Activated T-helper 2 cell treated with anti-CD3 and anti-CD28 coated beads, Interferon-gamma antibody, Interleukin-2, Interleukin-4, amounts not matched to agents 10 μg/mL and 5 μg/mL and 100 μg/mL, durations not matched to agents 14 hours and 24 hours and 36 hours (primary cell): ENCODE data around the gene FAM222B. TPM values are rescaled to one million over a fixed set of nuclear protein-coding genes. Genes with fewer than 3 reads are reported as not detected.

ENCODE experiments used
- DNase-seq: peaks from one replicate; pipeline ENCODE4 v3.0.0; 2021; ENCODE audit warnings: low spot score
- H3K27ac Mint-ChIP-seq: one replicate; pipeline ENCODE4 v1.8.0; 2021; ENCODE audit warnings: mixed read lengths
- H3K27me3 Mint-ChIP-seq: one replicate; pipeline ENCODE4 v1.8.0; 2021; ENCODE audit warnings: low read depth, mixed read lengths
- H3K36me3 Mint-ChIP-seq: one replicate; pipeline ENCODE4 v1.8.0; 2021; ENCODE audit warnings: low read depth, mixed read lengths
- H3K4me1 Mint-ChIP-seq: one replicate; pipeline ENCODE4 v1.8.0; 2021; ENCODE audit warnings: low read depth, mixed read lengths
- H3K4me3 Mint-ChIP-seq: one replicate; pipeline ENCODE4 v1.8.0; 2021; ENCODE audit warnings: low read depth, mild to moderate bottlenecking, moderate library complexity, mixed read lengths
- H3K9me3 Mint-ChIP-seq: one replicate; pipeline ENCODE4 v1.8.0; 2021; ENCODE audit warnings: mixed read lengths
- intact Hi-C: fragments of 100-400 bp; cut with micrococcal nuclease; formaldehyde crosslinking; loops from one replicate; pipeline ENCODE4 v1.15.1; 2023
- total RNA-seq: library from RNA; stranded (reverse); gene quantifications from 2 replicates; pipeline ENCODE4 v1.2.3, GENCODE V29; 2022

FAM222B gene
- total RNA-seq, 1 donor from 2014 or later, result 19.6 TPM

DNA sequence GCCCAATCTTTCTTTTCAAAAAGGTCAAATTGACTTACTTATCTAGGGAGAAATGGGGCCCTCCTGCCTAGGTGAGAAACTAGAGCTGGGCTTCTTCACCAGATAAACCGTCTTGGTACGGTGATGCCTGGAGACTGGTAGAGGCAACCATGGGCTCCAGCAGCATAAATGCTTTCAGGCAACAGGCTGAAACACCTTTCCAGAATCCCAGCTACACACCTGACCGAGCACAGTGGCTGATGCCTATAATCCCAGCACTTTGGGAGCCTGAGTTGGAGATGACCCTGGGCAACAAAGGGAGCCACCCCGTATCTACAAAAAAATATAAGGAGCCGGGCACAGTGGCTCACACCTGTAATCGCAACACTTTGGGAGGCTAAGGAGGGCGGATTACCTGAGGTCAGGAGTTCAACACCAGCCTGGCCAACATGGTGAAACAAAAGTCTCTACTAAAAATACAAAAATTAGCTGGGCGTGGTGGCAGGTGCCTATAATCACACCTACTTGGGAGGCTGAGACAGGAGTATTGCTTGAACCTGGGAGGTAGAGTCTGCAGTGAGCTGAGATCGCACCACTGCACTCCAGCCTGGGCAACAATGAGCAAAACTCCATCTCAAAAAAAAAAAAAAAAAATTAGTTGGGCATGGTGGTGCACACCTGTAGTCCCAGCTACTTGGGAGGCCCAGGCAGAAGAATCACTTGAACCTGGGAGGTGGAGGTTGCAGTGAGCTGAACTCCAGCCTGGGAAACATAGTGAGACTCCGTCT lies 90.8 kb downstream of the FAM222B start:
- peaks cover 60% of the 10 kb centered on the region for H3K36me3 Mint-ChIP-seq
- H3K9me3 Mint-ChIP-seq, result no peaks in the 10 kb centered on the region
- H3K4me1 Mint-ChIP-seq, result peaks cover 8% of the 10 kb centered on the region
- H3K27me3 Mint-ChIP-seq, result no peaks in the 10 kb centered on the region
- H3K4me3 Mint-ChIP-seq, result no peak overlapping the region
- no peak for DNase-seq
- H3K27ac Mint-ChIP-seq, result no peak overlapping the region
- intact Hi-C loops, result loop anchor here (5.0 kb wide), 1 partner anchor 34 kb away; the partner anchor contains the start of genes RAB34 and RPL23A

DNA sequence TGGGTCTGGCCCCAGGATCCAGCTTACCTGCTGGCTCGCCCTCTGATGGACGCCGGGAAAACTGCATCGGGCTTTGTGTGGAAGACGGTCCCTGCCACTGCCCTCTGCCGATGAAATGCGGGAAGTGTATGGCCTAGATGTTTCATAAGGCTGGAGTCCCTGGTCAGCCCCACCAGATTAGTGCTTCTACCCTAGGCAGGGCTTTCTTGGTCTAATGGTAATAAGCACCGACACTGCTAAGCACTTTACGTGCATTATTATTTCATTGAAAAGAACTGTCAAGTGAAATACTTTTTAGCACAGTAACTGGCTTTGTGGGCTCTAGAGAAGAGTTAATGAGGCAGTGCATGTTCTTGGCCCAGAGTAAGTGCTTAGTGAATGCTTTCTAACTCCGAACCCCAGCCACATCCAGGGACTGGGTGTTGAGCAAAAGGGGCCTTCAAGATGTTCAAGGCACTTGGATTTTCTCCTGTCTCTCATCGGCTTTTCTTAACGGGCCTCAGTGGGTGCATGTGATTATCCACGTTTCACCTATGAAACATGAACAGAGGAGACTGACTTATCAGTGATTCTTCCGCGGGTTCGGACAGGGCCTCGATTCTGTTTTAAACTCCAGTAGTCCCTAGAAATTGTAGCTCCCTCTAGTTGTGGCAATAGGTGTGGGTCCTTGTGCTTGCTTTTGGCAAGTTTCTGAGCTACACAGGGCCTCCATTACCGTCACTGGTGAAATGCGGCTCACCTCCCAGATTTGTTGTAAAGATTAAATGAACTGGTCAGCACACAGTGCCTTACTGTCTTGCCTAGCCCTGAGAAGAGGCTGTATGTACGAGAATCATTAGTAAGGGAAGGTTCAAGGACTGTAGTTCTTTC lies 92.2 kb downstream of the FAM222B start:
- DNase-seq, result peak; percentile 82
- Mint-ChIP-seq H3K4me3 (no peak overlapping the region), H3K4me1 (peaks cover 11% of the 10 kb centered on the region), H3K9me3 (no peaks in the 10 kb centered on the region), H3K36me3 (peaks cover 65% of the 10 kb centered on the region), H3K27me3 (no peaks in the 10 kb centered on the region), H3K27ac (no peak overlapping the region)
- intact Hi-C loops, result loop anchor here (1.0 to 5.0 kb wide), 2 partner anchors 23 to 33 kb away; partner anchors contain the start of genes RAB34 and RPL23A

DNA sequence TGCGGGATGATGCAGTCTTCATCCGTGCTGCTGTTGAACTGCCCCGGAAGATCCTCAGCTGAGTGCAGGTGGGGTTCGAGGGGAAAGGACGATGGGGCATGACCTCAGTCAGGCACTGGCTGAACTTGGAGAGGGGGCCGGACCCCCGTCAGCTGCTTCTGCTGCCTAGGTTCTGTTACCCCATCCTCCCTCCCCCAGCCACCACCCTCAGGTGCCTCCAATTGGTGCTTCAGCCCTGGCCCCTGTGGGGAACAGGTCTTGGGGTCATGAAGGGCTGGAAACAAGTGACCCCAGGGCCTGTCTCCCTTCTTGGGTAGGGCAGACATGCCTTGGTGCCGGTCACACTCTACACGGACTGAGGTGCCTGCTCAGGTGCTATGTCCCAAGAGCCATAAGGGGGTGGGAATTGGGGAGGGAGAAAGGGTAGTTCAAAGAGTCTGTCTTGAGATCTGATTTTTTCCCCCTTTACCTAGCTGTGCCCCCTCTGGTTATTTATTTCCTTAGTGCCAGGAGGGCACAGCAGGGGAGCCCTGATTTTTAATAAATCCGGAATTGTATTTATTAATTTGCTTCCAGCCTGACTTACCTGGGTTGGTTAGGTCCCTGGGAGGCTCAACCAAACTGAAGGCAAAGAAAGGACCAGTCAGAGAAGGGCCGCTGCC lies 92.9 kb downstream of the FAM222B start:
- no peak overlapping the region for H3K27ac Mint-ChIP-seq
- H3K4me3 Mint-ChIP-seq, result no peak overlapping the region
- H3K9me3 Mint-ChIP-seq, result no peaks in the 10 kb centered on the region
- H3K36me3 Mint-ChIP-seq, result peaks cover 73% of the 10 kb centered on the region
- peaks cover 11% of the 10 kb centered on the region for H3K4me1 Mint-ChIP-seq
- no peak for DNase-seq
- intact Hi-C loops, result loop anchor here (1.0 to 5.0 kb wide), 2 partner anchors 22 to 32 kb away; partner anchors contain the start of genes RAB34 and RPL23A
- H3K27me3 Mint-ChIP-seq, result no peaks in the 10 kb centered on the region

DNA sequence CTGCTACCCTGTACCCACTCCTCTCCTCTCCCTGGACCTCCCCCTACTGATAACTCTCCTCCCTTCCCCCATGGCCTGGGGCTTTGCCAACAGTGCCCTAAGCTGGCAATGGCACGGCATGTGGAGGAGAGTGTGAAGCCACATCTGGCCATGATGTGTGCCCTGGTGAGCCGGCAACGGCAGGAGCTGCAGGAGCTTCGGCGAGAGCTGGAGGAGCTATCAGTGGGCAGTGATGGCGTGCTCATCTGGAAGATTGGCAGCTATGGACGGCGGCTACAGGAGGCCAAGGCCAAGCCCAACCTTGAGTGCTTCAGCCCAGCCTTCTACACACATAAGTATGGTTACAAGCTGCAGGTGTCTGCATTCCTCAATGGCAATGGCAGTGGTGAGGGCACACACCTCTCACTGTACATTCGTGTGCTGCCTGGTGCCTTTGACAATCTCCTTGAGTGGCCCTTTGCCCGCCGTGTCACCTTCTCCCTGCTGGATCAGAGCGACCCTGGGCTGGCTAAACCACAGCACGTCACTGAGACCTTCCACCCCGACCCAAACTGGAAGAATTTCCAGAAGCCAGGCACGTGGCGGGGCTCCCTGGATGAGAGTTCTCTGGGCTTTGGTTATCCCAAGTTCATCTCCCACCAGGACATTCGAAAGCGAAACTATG lies 93.6 kb downstream of the FAM222B start:
- no peak overlapping the region for H3K4me3 Mint-ChIP-seq
- no peaks in the 10 kb centered on the region for H3K9me3 Mint-ChIP-seq
- H3K27me3 Mint-ChIP-seq, result no peaks in the 10 kb centered on the region
- intact Hi-C loops, result no loop called here
- DNase-seq, result no peak
- peaks cover 11% of the 10 kb centered on the region for H3K4me1 Mint-ChIP-seq
- peak overlapping the region; percentile 53 for H3K27ac Mint-ChIP-seq
- H3K36me3 Mint-ChIP-seq, result peaks cover 72% of the 10 kb centered on the region

DNA sequence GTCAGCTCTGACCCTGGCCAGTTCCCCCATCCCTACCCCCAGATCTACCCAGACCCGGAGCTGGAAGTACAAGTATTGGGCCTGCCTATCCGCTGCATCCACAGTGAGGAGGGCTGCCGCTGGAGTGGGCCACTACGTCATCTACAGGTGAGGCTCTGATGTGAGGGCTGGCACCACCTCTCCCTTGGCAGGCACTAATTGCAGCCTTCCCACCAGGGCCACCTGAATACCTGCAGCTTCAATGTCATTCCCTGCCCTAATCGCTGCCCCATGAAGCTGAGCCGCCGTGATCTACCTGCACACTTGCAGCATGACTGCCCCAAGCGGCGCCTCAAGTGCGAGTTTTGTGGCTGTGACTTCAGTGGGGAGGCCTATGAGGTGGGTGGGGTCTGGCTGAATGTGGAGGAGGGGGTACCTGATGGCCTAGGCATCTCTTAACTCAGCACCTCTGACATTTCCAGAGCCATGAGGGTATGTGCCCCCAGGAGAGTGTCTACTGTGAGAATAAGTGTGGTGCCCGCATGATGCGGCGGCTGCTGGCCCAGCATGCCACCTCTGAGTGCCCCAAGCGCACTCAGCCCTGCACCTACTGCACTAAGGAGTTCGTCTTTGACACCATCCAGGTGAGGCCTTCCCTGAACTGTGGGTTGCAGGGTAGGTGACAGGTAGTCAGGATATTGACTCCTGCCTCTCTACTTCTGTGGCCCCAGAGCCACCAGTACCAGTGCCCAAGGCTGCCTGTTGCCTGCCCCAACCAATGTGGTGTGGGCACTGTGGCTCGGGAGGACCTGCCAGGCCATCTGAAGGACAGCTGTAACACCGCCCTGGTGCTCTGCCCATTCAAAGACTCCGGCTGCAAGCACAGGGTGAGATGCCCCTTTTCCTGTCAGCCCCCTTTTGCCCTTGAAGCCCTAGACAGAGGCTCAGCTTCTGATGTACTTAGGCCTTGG lies 94.5 kb downstream of the FAM222B start:
- no peaks in the 10 kb centered on the region for H3K27me3 Mint-ChIP-seq
- H3K36me3 Mint-ChIP-seq, result peaks cover 72% of the 10 kb centered on the region
- peaks cover 13% of the 10 kb centered on the region for H3K4me1 Mint-ChIP-seq
- intact Hi-C loops, result no loop called here
- peak overlapping the region; percentile 5 for H3K27ac Mint-ChIP-seq
- H3K9me3 Mint-ChIP-seq, result no peaks in the 10 kb centered on the region
- H3K4me3 Mint-ChIP-seq, result peak overlapping the region; percentile 13
- DNase-seq, result no peak

DNA sequence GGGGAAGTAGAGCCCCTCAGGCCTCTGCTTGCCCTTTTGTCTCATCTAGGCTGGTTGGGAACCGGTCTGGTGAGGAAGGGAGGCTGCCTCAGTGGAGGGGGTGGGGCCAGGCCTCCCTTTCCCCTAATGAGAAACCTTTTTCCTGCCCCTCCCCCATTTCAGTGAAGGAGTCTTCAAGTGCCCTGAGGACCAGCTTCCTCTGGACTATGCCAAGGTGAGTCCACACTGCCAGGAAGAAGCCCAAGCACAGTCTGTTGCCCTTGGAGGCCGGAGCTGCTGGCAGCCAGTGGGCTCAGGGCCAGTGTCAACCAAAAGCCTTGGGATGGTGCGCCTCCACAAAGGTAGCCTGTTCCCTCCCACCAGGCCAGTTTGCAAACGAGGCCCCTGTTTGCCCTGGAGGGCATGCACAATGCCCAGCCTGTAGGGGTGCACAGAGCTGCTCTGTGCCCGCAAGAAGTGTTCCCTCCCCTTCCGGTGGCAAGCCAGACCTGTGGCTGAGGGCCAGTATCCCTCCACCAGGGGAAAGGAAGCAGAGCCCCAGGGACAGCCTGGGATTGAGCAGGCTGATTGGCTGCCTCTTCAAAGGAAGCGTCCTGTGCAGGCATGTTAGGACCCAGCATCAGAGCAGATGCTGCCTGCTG lies 95.4 kb downstream of the FAM222B start:
- H3K27ac Mint-ChIP-seq, result no peak overlapping the region
- intact Hi-C loops, result no loop called here
- H3K27me3 Mint-ChIP-seq, result no peaks in the 10 kb centered on the region
- H3K9me3 Mint-ChIP-seq, result no peaks in the 10 kb centered on the region
- H3K4me3 Mint-ChIP-seq, result peak overlapping the region; percentile 17
- no peak for DNase-seq
- H3K36me3 Mint-ChIP-seq, result peaks cover 67% of the 10 kb centered on the region
- H3K4me1 Mint-ChIP-seq, result peaks cover 12% of the 10 kb centered on the region

DNA sequence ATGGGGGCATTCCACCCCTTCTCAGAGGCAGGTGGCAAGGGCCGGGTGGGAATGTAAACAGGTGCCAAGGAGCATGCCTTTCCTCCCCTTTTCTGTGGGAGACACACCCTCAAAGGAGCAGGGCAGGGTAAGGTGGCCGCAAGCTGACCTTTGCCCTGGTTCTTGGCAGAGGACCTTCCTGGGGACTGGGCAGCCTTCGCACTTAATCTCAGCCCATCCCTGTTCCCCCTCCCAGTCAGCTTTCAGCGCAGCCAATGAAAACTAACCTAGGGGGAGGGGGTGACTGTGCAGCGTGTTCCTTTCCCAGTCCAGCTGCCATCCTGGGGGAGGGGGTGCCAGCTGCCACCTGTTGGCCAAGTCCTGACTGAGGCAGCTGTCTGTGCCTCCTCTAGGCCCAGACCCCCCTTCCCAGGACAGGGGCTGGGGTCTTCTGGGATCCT lies 96.0 kb downstream of the FAM222B start:
- Mint-ChIP-seq H3K27me3 (no peaks in the 10 kb centered on the region), H3K4me1 (peaks cover 16% of the 10 kb centered on the region), H3K36me3 (peaks cover 64% of the 10 kb centered on the region), H3K4me3 (peak overlapping the region; percentile 90), H3K9me3 (no peaks in the 10 kb centered on the region), H3K27ac (peak overlapping the region; percentile 38)
- no peak for DNase-seq
- intact Hi-C loops, result no loop called here

DNA sequence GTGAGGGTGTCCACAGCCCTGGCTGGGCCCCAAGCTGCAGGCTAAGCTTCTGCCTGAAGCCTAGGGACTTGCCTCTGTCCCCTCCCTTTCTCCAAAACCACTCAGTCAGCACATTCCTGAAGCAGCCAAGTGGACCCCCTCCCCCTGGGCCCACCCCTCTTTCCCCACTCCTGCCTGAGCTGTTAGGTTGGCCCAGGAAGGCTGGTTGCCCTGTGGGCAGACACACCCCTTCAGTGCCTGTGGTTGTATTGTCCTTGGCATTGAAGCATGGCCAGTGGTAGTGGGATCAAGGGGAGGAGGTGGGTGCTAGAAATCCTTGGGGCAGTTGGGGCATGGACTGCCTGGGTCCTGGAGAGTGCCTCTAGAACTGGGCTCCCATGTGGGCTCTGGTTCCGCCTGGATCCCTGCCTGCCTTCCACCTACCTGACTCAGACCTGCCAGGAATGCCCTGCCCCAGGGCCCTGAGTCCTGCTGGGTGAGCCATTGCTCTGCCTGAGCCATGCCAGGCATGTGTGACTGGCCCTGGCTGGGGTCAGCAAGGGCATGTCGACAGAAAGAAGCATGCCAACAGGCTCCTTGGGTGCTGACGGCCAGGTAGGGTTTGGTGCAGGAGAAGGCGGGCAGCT lies 96.7 kb downstream of the FAM222B start:
- Mint-ChIP-seq H3K4me1 (peaks cover 20% of the 10 kb centered on the region), H3K27ac (peak overlapping the region; percentile 81), H3K27me3 (no peaks in the 10 kb centered on the region), H3K9me3 (no peaks in the 10 kb centered on the region), H3K36me3 (peaks cover 59% of the 10 kb centered on the region), H3K4me3 (peak overlapping the region; percentile 90)
- DNase-seq, result no peak
- intact Hi-C loops, result no loop called here

DNA sequence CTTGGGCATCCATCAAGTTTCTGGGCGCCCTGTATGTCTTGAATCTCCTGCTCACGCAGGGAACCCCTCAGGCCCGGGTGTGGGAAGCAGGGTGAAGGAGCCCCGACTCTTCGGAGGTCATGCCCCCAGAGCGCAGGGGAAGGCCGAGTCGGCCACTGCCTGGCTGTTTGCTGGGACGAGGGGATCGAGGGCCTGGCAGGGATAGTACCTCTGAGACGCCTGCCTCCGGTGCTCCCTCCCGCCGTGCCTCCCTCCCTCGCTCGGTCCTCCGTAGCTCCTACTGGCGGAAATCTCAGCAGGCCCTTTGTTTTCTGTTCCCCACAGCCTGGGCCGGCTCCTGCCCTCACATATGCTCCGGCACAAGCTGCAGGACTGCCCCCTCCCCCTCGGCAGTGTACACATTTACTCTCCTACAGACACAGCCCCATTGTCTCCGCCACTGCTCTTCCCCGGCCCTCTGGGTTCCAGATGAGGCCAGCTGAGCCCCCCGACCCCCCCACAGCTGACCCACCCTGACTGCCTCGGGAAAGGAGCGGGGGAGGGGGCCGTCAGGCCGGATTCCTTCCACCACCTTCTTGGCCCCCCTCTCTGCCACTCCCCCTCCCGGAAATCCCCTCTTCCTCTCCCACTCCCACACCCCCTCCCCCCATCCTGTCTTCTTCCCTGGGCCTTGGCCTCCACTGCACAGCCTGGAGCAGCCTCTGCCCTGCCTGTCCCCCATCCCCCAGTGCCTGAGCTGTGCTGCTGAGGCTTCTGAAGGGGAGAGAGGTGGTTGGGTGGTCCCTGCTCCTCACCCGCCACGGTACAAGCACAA lies 97.4 kb downstream of the FAM222B start:
- Mint-ChIP-seq H3K4me3 (peak overlapping the region; percentile 90), H3K27ac (peak overlapping the region; percentile 81), H3K27me3 (no peaks in the 10 kb centered on the region), H3K4me1 (peaks cover 22% of the 10 kb centered on the region), H3K36me3 (peaks cover 57% of the 10 kb centered on the region), H3K9me3 (no peaks in the 10 kb centered on the region)
- DNase-seq, result peak; percentile 32
- intact Hi-C loops, result no loop called here
